ENCODE measurements around the gene FKBP10.

DNA sequence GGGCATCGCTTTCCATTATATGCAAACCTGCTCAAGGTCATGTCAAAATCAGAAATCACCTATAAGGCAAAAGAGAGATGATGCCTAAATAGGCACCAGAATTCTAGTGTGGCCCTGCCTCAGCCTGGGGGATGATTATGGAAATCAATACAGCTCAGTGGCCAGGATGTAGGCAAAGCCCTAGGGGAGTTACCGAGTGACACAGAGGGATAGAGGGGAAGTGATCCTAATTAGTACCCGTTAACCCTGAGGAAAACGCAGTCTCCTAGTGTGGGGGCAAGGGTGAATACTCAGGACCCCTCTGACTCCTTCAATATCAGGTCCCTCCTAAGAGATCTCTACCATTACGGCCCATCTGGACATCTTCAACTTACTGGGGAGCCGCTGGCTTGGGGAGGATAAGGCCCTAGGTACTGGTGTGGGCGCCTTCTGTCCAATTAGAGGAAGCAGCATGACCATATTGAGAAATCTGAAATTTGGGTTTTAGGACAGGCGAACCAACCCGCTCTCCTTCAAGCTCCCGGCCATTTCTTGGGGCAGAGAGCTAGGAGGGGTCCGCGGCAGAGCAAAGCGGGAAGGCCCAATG is 22.5 kb downstream of the FKBP10 start:
- TF ChIP-seq RAD21 (IDR thresholded peaks at IDR 0.05) (no peak), FOXA1 (IDR thresholded peaks at IDR 0.05) (no peak), GABPA (IDR thresholded peaks at IDR 0.05 in 1 of 2, conservative IDR thresholded peaks at IDR 0.05 in 1 of 2) (no peak), TAF1 (conservative IDR thresholded peaks at IDR 0.05) (no peak), JUND (IDR thresholded peaks at IDR 0.05) (no peak), SP1 (IDR thresholded peaks at IDR 0.05) (no peak)
- TF ChIP-seq, protein P1, sequence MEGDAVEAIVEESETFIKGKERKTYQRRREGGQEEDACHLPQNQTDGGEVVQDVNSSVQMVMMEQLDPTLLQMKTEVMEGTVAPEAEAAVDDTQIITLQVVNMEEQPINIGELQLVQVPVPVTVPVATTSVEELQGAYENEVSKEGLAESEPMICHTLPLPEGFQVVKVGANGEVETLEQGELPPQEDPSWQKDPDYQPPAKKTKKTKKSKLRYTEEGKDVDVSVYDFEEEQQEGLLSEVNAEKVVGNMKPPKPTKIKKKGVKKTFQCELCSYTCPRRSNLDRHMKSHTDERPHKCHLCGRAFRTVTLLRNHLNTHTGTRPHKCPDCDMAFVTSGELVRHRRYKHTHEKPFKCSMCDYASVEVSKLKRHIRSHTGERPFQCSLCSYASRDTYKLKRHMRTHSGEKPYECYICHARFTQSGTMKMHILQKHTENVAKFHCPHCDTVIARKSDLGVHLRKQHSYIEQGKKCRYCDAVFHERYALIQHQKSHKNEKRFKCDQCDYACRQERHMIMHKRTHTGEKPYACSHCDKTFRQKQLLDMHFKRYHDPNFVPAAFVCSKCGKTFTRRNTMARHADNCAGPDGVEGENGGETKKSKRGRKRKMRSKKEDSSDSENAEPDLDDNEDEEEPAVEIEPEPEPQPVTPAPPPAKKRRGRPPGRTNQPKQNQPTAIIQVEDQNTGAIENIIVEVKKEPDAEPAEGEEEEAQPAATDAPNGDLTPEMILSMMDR (IDR thresholded peaks at IDR 0.05; ENCODE audit: low read depth, low read length, missing input control): no peak
- TF ChIP-seq, protein P2, sequence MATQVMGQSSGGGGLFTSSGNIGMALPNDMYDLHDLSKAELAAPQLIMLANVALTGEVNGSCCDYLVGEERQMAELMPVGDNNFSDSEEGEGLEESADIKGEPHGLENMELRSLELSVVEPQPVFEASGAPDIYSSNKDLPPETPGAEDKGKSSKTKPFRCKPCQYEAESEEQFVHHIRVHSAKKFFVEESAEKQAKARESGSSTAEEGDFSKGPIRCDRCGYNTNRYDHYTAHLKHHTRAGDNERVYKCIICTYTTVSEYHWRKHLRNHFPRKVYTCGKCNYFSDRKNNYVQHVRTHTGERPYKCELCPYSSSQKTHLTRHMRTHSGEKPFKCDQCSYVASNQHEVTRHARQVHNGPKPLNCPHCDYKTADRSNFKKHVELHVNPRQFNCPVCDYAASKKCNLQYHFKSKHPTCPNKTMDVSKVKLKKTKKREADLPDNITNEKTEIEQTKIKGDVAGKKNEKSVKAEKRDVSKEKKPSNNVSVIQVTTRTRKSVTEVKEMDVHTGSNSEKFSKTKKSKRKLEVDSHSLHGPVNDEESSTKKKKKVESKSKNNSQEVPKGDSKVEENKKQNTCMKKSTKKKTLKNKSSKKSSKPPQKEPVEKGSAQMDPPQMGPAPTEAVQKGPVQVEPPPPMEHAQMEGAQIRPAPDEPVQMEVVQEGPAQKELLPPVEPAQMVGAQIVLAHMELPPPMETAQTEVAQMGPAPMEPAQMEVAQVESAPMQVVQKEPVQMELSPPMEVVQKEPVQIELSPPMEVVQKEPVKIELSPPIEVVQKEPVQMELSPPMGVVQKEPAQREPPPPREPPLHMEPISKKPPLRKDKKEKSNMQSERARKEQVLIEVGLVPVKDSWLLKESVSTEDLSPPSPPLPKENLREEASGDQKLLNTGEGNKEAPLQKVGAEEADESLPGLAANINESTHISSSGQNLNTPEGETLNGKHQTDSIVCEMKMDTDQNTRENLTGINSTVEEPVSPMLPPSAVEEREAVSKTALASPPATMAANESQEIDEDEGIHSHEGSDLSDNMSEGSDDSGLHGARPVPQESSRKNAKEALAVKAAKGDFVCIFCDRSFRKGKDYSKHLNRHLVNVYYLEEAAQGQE (IDR thresholded peaks at IDR 0.05): no peak
- TF ChIP-seq, protein P3, sequence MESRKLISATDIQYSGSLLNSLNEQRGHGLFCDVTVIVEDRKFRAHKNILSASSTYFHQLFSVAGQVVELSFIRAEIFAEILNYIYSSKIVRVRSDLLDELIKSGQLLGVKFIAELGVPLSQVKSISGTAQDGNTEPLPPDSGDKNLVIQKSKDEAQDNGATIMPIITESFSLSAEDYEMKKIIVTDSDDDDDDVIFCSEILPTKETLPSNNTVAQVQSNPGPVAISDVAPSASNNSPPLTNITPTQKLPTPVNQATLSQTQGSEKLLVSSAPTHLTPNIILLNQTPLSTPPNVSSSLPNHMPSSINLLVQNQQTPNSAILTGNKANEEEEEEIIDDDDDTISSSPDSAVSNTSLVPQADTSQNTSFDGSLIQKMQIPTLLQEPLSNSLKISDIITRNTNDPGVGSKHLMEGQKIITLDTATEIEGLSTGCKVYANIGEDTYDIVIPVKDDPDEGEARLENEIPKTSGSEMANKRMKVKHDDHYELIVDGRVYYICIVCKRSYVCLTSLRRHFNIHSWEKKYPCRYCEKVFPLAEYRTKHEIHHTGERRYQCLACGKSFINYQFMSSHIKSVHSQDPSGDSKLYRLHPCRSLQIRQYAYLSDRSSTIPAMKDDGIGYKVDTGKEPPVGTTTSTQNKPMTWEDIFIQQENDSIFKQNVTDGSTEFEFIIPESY (IDR thresholded peaks at IDR 0.05): no peak
